Uterus (tissue), 2 donors: ENCODE measurements around the gene OR3A2.

Source experiments
- POLR2A ChIP-seq, 2 donors: fragments of 450-650 bp; IDR thresholded peaks; one replicate each; pipeline ENCODE4 v1.6.1; 2016; ENCODE audit warnings: antibody characterized with exemption in 2 of 2, mild to moderate bottlenecking in 1 of 2, moderate library complexity in 1 of 2
- TF ChIP-seq, protein P1 (sequence below), 4 experiments: fragments of 200-600 bp in 2 of 4; fragments of 450-650 bp in 2 of 4; sonication (generic) in 2 of 4; IDR thresholded peaks; one replicate each; pipeline ENCODE4 v1.5.1; 2016 to 2019; ENCODE audit warnings: antibody characterized with exemption in 4 of 4, mild to moderate bottlenecking in 2 of 4, moderate library complexity in 1 of 4

GRCh38 chr17:3298260-3298659, 87.8 kb downstream of the OR3A2 start, which contains the start of gene OR3A1:
- TF ChIP-seq, protein P1, sequence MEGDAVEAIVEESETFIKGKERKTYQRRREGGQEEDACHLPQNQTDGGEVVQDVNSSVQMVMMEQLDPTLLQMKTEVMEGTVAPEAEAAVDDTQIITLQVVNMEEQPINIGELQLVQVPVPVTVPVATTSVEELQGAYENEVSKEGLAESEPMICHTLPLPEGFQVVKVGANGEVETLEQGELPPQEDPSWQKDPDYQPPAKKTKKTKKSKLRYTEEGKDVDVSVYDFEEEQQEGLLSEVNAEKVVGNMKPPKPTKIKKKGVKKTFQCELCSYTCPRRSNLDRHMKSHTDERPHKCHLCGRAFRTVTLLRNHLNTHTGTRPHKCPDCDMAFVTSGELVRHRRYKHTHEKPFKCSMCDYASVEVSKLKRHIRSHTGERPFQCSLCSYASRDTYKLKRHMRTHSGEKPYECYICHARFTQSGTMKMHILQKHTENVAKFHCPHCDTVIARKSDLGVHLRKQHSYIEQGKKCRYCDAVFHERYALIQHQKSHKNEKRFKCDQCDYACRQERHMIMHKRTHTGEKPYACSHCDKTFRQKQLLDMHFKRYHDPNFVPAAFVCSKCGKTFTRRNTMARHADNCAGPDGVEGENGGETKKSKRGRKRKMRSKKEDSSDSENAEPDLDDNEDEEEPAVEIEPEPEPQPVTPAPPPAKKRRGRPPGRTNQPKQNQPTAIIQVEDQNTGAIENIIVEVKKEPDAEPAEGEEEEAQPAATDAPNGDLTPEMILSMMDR (IDR thresholded peaks at IDR 0.05): no peak
- no peak for TF ChIP-seq POLR2A (IDR thresholded peaks at IDR 0.05)
